Transverse colon (tissue), 4 donors: ENCODE data around the gene MYOZ3. TPM values are rescaled to one million over a fixed set of nuclear protein-coding genes. Genes with fewer than 3 reads are reported as not detected.
A peak's percentile ranks its signal among the peaks of the same experiment; 100 is the strongest.

Source experiments
- DNase-seq: peaks from one replicate; pipeline ENCODE4 v3.0.0-alpha.2; 2019
- H3K27ac ChIP-seq, 4 donors: fragments of 200-600 bp; sonication (generic); 2 replicates each; pipeline ENCODE4 v1.5.1; 2016 to 2018; ENCODE audit warnings: inconsistent platforms in 4 of 4
- H3K27me3 ChIP-seq: fragments of 200-600 bp; sonication (generic); 2 replicates; pipeline ENCODE4 v1.5.1; 2017; ENCODE audit warnings: inconsistent platforms
- H3K36me3 ChIP-seq, 4 donors: fragments of 200-600 bp; sonication (generic); 2 replicates each; pipeline ENCODE4 v1.5.1; 2017 to 2019; ENCODE audit warnings: inconsistent platforms in 4 of 4
- H3K4me1 ChIP-seq, 4 donors: fragments of 200-600 bp; sonication (generic); 2 replicates each; pipeline ENCODE4 v1.5.1; 2017 to 2020; ENCODE audit warnings: inconsistent platforms in 4 of 4
- H3K4me3 ChIP-seq, 4 donors: fragments of 200-600 bp; sonication (generic); 1 replicate in 1 of 4; 2 replicates in 3 of 4; pipeline versions ENCODE4 v1.5.1 to v1.6.1; 2017 to 2019; ENCODE audit warnings: inconsistent platforms in 4 of 4
- H3K9me3 ChIP-seq, 2 donors: fragments of 200-600 bp; sonication (generic); 2 replicates each; pipeline ENCODE4 v1.5.1; 2017 to 2019; ENCODE audit warnings: inconsistent platforms in 2 of 2
- CTCF ChIP-seq, 5 experiments: fragments of 200-600 bp in 3 of 5; fragments of 450-650 bp in 2 of 5; sonication (generic) in 3 of 5; IDR thresholded peaks; 1 replicate in 2 of 5; 2 replicates in 3 of 5; pipeline ENCODE4 v1.5.1; 2016 to 2017; ENCODE audit warnings: antibody characterized with exemption in 5 of 5, inconsistent platforms in 3 of 5, mild to moderate bottlenecking in 2 of 5, moderate library complexity in 1 of 5
- EP300 ChIP-seq: sonication (generic); formaldehyde crosslinking; IDR thresholded peaks from one replicate; pipeline ENCODE4 v1.6.1; 2017; ENCODE audit warnings: antibody characterized with exemption, low read depth
- POLR2A ChIP-seq: fragments of 450-650 bp; IDR thresholded peaks from one replicate; pipeline ENCODE4 v1.6.1; 2016; ENCODE audit warnings: antibody characterized with exemption, mild to moderate bottlenecking, moderate library complexity
- POLR2AphosphoS5 ChIP-seq, 3 donors: sonication (generic); formaldehyde crosslinking; IDR thresholded peaks; one replicate each; pipeline ENCODE4 v1.6.1; 2016; ENCODE audit warnings: antibody characterized with exemption in 3 of 3
- WGBS, 2 donors: methylation state at CpG; one replicate each; pipeline ENCODE4 v1.1.5; 2018; ENCODE audit warnings: low coverage in 1 of 2; 5-methylcytosine and 5-hydroxymethylcytosine counted together
- in situ Hi-C, 4 donors: fragments of 200-750 bp; cut with MboI; loops; one replicate each; pipeline versions ENCODE4 v1.15.0 to v1.15.1; 2017; ENCODE audit warnings: low sequenced_read_pairs in 3 of 4, low pct_ligation_motif_present in 1 of 4, low pct_unique_long_range_greater_than_20kb in 1 of 4
- intact Hi-C: fragments of 100-400 bp; cut with DNase I; formaldehyde crosslinking; loops from one replicate; pipeline ENCODE4 v1.15.1; 2023; ENCODE audit warnings: low total_unique reads
- total RNA-seq, 4 donors: library from RNA; depleted of rRNA; stranded (reverse); fragments of >200 nt; gene quantifications; one replicate each; pipeline ENCODE4 v1.1.0, GENCODE V29; 2016

Gene MYOZ3
- total RNA-seq, 4 donors from 2014 or later: not detected

- Histone ChIP-seq H3K27ac (peak overlapping the region in 2 of 4 donors; percentile 5 to 82), H3K9me3 (no peaks in the 10 kb centered on the region), H3K4me1 (peaks cover 6 to 32% (median 26%) of the 10 kb centered on the region in 4 donors), H3K36me3 (no peaks in the 10 kb centered on the region), H3K27me3 (no peaks in the 10 kb centered on the region), H3K4me3 (no peak overlapping the region)
- WGBS, 2 donors: 78 to 100% methylated on average over 1 to 12 of the region's 12 CpGs
- intact Hi-C loops: no loop called here
- TF ChIP-seq POLR2A (no peak), POLR2AphosphoS5 (IDR thresholded peaks at IDR 0.05) (no peak), EP300 (no peak), CTCF (IDR thresholded peaks at IDR 0.05) (no peak)
- DNase-seq: no peak
- in situ Hi-C loops: no loop called here
Measured at GRCh38 chr5:150628936-150629485, 32.0 kb upstream of the MYOZ3 start.

GRCh38 chr5:150630016-150630415 is 31.0 kb upstream of the MYOZ3 start:
- TF ChIP-seq EP300: no peak
- no peak for TF ChIP-seq POLR2AphosphoS5 (IDR thresholded peaks at IDR 0.05)
- TF ChIP-seq POLR2A: no peak
- TF ChIP-seq CTCF (IDR thresholded peaks at IDR 0.05): no peak
- DNase-seq: no peak
- WGBS, 2 donors: 74% methylated on average over 6 of the region's 6 CpGs; no CpG with 5 or more reads in 1 of the 2 donors
- H3K36me3 ChIP-seq: no peaks in the 10 kb centered on the region
- H3K27me3 ChIP-seq: no peaks in the 10 kb centered on the region
- peaks cover 6 to 26% (median 19%) of the 10 kb centered on the region in 4 donors for H3K4me1 ChIP-seq
- in situ Hi-C loops (no loop called here), intact Hi-C loops (no loop called here)
- H3K4me3 ChIP-seq: no peak overlapping the region
- H3K27ac ChIP-seq: no peak overlapping the region
- H3K9me3 ChIP-seq: no peaks in the 10 kb centered on the region

GRCh38 chr5:150630461-150631325 is 30.4 kb upstream of the MYOZ3 start:
- in situ Hi-C loops (no loop called here), intact Hi-C loops (no loop called here)
- Histone ChIP-seq H3K4me1 (peaks cover 6 to 23% (median 14%) of the 10 kb centered on the region in 4 donors), H3K36me3 (no peaks in the 10 kb centered on the region), H3K9me3 (no peaks in the 10 kb centered on the region), H3K27me3 (no peaks in the 10 kb centered on the region), H3K27ac (peak overlapping the region in 1 of 4 donors; percentile 36), H3K4me3 (no peak overlapping the region)
- TF ChIP-seq POLR2A: no peak
- no peak for TF ChIP-seq EP300
- TF ChIP-seq POLR2AphosphoS5 (IDR thresholded peaks at IDR 0.05): no peak
- no peak for TF ChIP-seq CTCF (IDR thresholded peaks at IDR 0.05)
- 60 to 68% methylated on average over 1 to 9 of the region's 9 CpGs for WGBS, 2 donors
- no peak for DNase-seq

- no peak for TF ChIP-seq POLR2A
- no peak for TF ChIP-seq EP300
- TF ChIP-seq CTCF (IDR thresholded peaks at IDR 0.05): no peak
- TF ChIP-seq POLR2AphosphoS5 (IDR thresholded peaks at IDR 0.05): no peak
- in situ Hi-C loops: no loop called here
Measured at GRCh38 chr5:150631326-150631701, 29.7 kb upstream of the MYOZ3 start.

More at GRCh38 chr5:150631326-150631701, 29.7 kb upstream of the MYOZ3 start:
- intact Hi-C loops: no loop called here
- no peak for DNase-seq
- Histone ChIP-seq H3K27me3 (no peaks in the 10 kb centered on the region), H3K9me3 (no peaks in the 10 kb centered on the region), H3K4me3 (no peak overlapping the region), H3K27ac (peak overlapping the region in 1 of 4 donors; percentile 36), H3K4me1 (peaks cover 6 to 18% (median 15%) of the 10 kb centered on the region in 4 donors), H3K36me3 (no peaks in the 10 kb centered on the region)
- 85% methylated on average over 6 of the region's 6 CpGs; no CpG with 5 or more reads in 1 of the 2 donors for WGBS, 2 donors
